GM19455 (cell line): Measurements from ENCODE around the gene TGOLN2.

Experiments
- ATAC-seq: cut with Tn5 transposase; IDR thresholded peaks from one replicate; pipeline ENCODE4 v1.9.1; 2021; ENCODE audit not compliant: unreplicated experiment

Gene TGOLN2

GRCh38 chr2:85309699-85310321 is 18.0 kb downstream of the TGOLN2 start:
- ATAC-seq: no peak

- ATAC-seq: no peak
Measured at GRCh38 chr2:85308896-85309555, 18.8 kb downstream of the TGOLN2 start.

GRCh38 chr2:85308201-85308600 is 19.6 kb downstream of the TGOLN2 start:
- ATAC-seq: no peak

- ATAC-seq: no peak
Measured at GRCh38 chr2:85307527-85307897, 20.3 kb downstream of the TGOLN2 start.

- no peak for ATAC-seq
Measured at GRCh38 chr2:85303780-85304531, 23.8 kb downstream of the TGOLN2 start.

- no peak for ATAC-seq
Measured at GRCh38 chr2:85302121-85302520, 25.7 kb downstream of the TGOLN2 start.

GRCh38 chr2:85291425-85292023 is 36.3 kb downstream of the TGOLN2 start:
- no peak for ATAC-seq

GRCh38 chr2:85288244-85288725 is 39.5 kb downstream of the TGOLN2 start:
- no peak for ATAC-seq

GRCh38 chr2:85287721-85288120 is 40.1 kb downstream of the TGOLN2 start:
- ATAC-seq: no peak

GRCh38 chr2:85286918-85287317 is 40.9 kb downstream of the TGOLN2 start:
- no peak for ATAC-seq

- ATAC-seq: no peak
Measured at GRCh38 chr2:85283641-85284040, 44.1 kb downstream of the TGOLN2 start.

GRCh38 chr2:85282914-85283313 is 44.9 kb downstream of the TGOLN2 start:
- no peak for ATAC-seq

- ATAC-seq: no peak
Measured at GRCh38 chr2:85281553-85281952, 46.2 kb downstream of the TGOLN2 start.

- no peak for ATAC-seq
Measured at GRCh38 chr2:85278361-85278760, 49.4 kb downstream of the TGOLN2 start.

GRCh38 chr2:85277416-85278158 is 50.2 kb downstream of the TGOLN2 start:
- ATAC-seq: no peak

- no peak for ATAC-seq
Measured at GRCh38 chr2:85276571-85277118, 51.1 kb downstream of the TGOLN2 start.

- ATAC-seq: no peak
Measured at GRCh38 chr2:85275984-85276540, 51.7 kb downstream of the TGOLN2 start.

- no peak for ATAC-seq
Measured at GRCh38 chr2:85273738-85274731, 53.8 kb downstream of the TGOLN2 start.

- ATAC-seq: no peak
Measured at GRCh38 chr2:85272357-85272756, 55.4 kb downstream of the TGOLN2 start.
